DND-41 (cell line): ENCODE results near the gene DPF3.

Experiments used
- ATAC-seq: fragments of 200-7000 bp; cut with Tn5 transposase; 3 replicates; pipeline ENCODE4 v1.9.1; 2021; ENCODE audit warnings: low read depth; ENCODE audit not compliant: insufficient read depth
- DNase-seq: peaks from one replicate; pipeline ENCODE4 v3.0.0-alpha.2; 2020
- H2AFZ ChIP-seq: 2 replicates; pipeline ENCODE4 v1.6.0; 2012; ENCODE audit warnings: low read depth, low read length
- H3K27ac ChIP-seq: 2 replicates; pipeline ENCODE4 v1.5.1; 2012; ENCODE audit warnings: low read length, inconsistent platforms
- H3K27me3 ChIP-seq: fragments of 200-600 bp; sonication (generic); 2 replicates; pipeline ENCODE4 v1.6.0; 2012; ENCODE audit warnings: low read length, mild to moderate bottlenecking, inconsistent platforms; ENCODE audit not compliant: insufficient read depth, poor library complexity
- H3K36me3 ChIP-seq: 2 replicates; pipeline ENCODE4 v1.5.1; 2012; ENCODE audit warnings: low read length, inconsistent platforms; ENCODE audit not compliant: insufficient read depth
- H3K4me1 ChIP-seq: 2 replicates; pipeline ENCODE4 v1.5.1; 2012; ENCODE audit warnings: mild to moderate bottlenecking, low read length; ENCODE audit not compliant: insufficient read depth
- H3K4me2 ChIP-seq: 2 replicates; pipeline ENCODE4 v1.6.0; 2012; ENCODE audit warnings: mild to moderate bottlenecking, moderate library complexity, low read length, inconsistent platforms; ENCODE audit not compliant: insufficient read depth
- H3K4me3 ChIP-seq, 2 experiments: fragments of 200-600 bp in 1 of 2; shearing (Covaris generic) in 1 of 2; 2 replicates each; pipeline ENCODE4 v1.5.1; 2012 to 2016; ENCODE audit warnings: inconsistent platforms in 2 of 2, low read length in 2 of 2, mild to moderate bottlenecking in 2 of 2, low read depth in 1 of 2, moderate library complexity in 1 of 2
- H3K79me2 ChIP-seq: 2 replicates; pipeline ENCODE4 v1.6.0; 2012; ENCODE audit warnings: low read length, inconsistent platforms; ENCODE audit not compliant: insufficient read depth
- H3K9ac ChIP-seq: 2 replicates; pipeline ENCODE4 v1.6.0; 2012; ENCODE audit warnings: low read depth, mild to moderate bottlenecking, inconsistent platforms, low read length, moderate library complexity
- H3K9me3 ChIP-seq: 2 replicates; pipeline ENCODE4 v1.5.1; 2012; ENCODE audit warnings: low read length, moderate library complexity, mild to moderate bottlenecking, inconsistent platforms; ENCODE audit not compliant: insufficient read depth, severe bottlenecking
- H4K20me1 ChIP-seq: 2 replicates; pipeline ENCODE4 v1.6.0; 2012; ENCODE audit warnings: low read length; ENCODE audit not compliant: insufficient read depth
- CTCF ChIP-seq: IDR thresholded peaks from 2 replicates; pipeline ENCODE4 v1.5.1; 2012; ENCODE audit warnings: borderline replicate concordance, low read length, moderate library complexity, mild to moderate bottlenecking; ENCODE audit not compliant: poor library complexity, severe bottlenecking; ENCODE audit errors: extremely low read depth
- EZH2 ChIP-seq: IDR thresholded peaks from 3 replicates; pipeline ENCODE4 v1.6.1; 2012; ENCODE audit warnings: borderline replicate concordance, low read depth, mild to moderate bottlenecking, moderate library complexity, low read length, inconsistent platforms; ENCODE audit not compliant: severe bottlenecking

Gene DPF3

GRCh38 chr14:72736786-72737559 is 156.9 kb downstream of the DPF3 start:
- no peak for DNase-seq
- Histone ChIP-seq H3K79me2 (no peaks in the 10 kb centered on the region), H3K4me1 (no peaks in the 10 kb centered on the region), H2AFZ (no peak overlapping the region), H3K9me3 (no peaks in the 10 kb centered on the region), H3K36me3 (no peaks in the 10 kb centered on the region), H3K9ac (no peak overlapping the region), H3K4me2 (no peak overlapping the region), H3K27ac (no peak overlapping the region), H3K4me3 (no peak overlapping the region), H4K20me1 (no peaks in the 10 kb centered on the region), H3K27me3 (no peaks in the 10 kb centered on the region)
- TF ChIP-seq CTCF (no peak), EZH2 (no peak)
- ATAC-seq = no peak

- Histone ChIP-seq H3K79me2 (no peaks in the 10 kb centered on the region), H2AFZ (no peak overlapping the region), H3K4me1 (no peaks in the 10 kb centered on the region), H3K4me2 (no peak overlapping the region), H3K27ac (no peak overlapping the region), H3K36me3 (no peaks in the 10 kb centered on the region), H3K27me3 (no peaks in the 10 kb centered on the region), H4K20me1 (no peaks in the 10 kb centered on the region), H3K4me3 (no peak overlapping the region), H3K9ac (no peak overlapping the region), H3K9me3 (no peaks in the 10 kb centered on the region)
- DNase-seq (no peak), ATAC-seq (no peak)
- TF ChIP-seq EZH2 (no peak), CTCF (no peak)
Measured at GRCh38 chr14:72736308-72736707, 157.6 kb downstream of the DPF3 start.

GRCh38 chr14:72732022-72732780 is 161.7 kb downstream of the DPF3 start:
- Histone ChIP-seq H3K4me3 (no peak overlapping the region), H2AFZ (no peak overlapping the region), H3K27me3 (no peaks in the 10 kb centered on the region), H3K9me3 (no peaks in the 10 kb centered on the region), H4K20me1 (no peaks in the 10 kb centered on the region), H3K79me2 (no peaks in the 10 kb centered on the region), H3K9ac (no peak overlapping the region), H3K4me1 (no peaks in the 10 kb centered on the region), H3K27ac (no peak overlapping the region), H3K4me2 (no peak overlapping the region), H3K36me3 (no peaks in the 10 kb centered on the region)
- ATAC-seq (no peak), DNase-seq (no peak)
- no peak for TF ChIP-seq EZH2
- TF ChIP-seq CTCF = no peak
